WTC11 (cell line): ENCODE data around the gene HIBADH. TPM values are rescaled to one million over a fixed set of nuclear protein-coding genes. Genes with fewer than 3 reads are reported as not detected.

Source experiments
- ATAC-seq: fragments of 200-7000 bp; cut with Tn5 transposase; 2 replicates; pipeline ENCODE4 v1.10.0; 2021; ENCODE audit warnings: mild to moderate bottlenecking, moderate library complexity
- CTCF ChIA-PET: fragments of 300-600 bp; sonication (Branson Sonifier 250); formaldehyde crosslinking; loops from one replicate; lab custom pipeline; 2021; ENCODE audit warnings: antibody characterized with exemption; lab: Charles Lee
- POLR2A ChIA-PET: fragments of 350-600 bp; sonication (Branson Sonifier 250); formaldehyde crosslinking; loops from one replicate; lab custom pipeline; 2021; ENCODE audit warnings: antibody characterized with exemption; lab: Charles Lee
- DNase-seq: peaks from one replicate; pipeline ENCODE4 v3.0.0; 2021; ENCODE audit warnings: low spot score
- H3K27ac Mint-ChIP-seq: 2 replicates; pipeline ENCODE4 v1.8.0; 2021; ENCODE audit warnings: mixed read lengths
- H3K27me3 Mint-ChIP-seq: 2 replicates; pipeline ENCODE4 v1.8.0; 2021; ENCODE audit warnings: low read depth, mild to moderate bottlenecking, moderate library complexity, mixed read lengths
- H3K36me3 Mint-ChIP-seq: 2 replicates; pipeline ENCODE4 v1.8.0; 2021; ENCODE audit warnings: mixed read lengths
- H3K4me1 Mint-ChIP-seq: 2 replicates; pipeline ENCODE4 v1.8.0; 2022; ENCODE audit warnings: mixed read lengths
- H3K4me3 Mint-ChIP-seq: 2 replicates; pipeline ENCODE4 v1.8.0; 2021; ENCODE audit warnings: mild to moderate bottlenecking, moderate library complexity, mixed read lengths
- H3K9me3 Mint-ChIP-seq: 2 replicates; pipeline ENCODE4 v1.8.0; 2021; ENCODE audit warnings: mixed read lengths
- ARID4B ChIP-seq: sonication (generic); formaldehyde crosslinking; IDR thresholded peaks from 2 replicates; pipeline ENCODE4 v1.8.0; 2023; ENCODE audit warnings: missing genetic modification reagents, mild to moderate bottlenecking, borderline replicate concordance
- CREM ChIP-seq: sonication (generic); formaldehyde crosslinking; IDR thresholded peaks from 2 replicates; pipeline ENCODE4 v1.8.1; 2022; ENCODE audit warnings: mild to moderate bottlenecking, missing genetic modification reagents, moderate library complexity
- ELF4 ChIP-seq: sonication (generic); formaldehyde crosslinking; IDR thresholded peaks from 2 replicates; pipeline ENCODE4 v1.8.1; 2022; ENCODE audit warnings: low read depth, mild to moderate bottlenecking, moderate library complexity, missing genetic modification reagents
- FOXK1 ChIP-seq: sonication (generic); formaldehyde crosslinking; IDR thresholded peaks from 2 replicates; pipeline ENCODE4 v1.8.0; 2022; ENCODE audit warnings: mild to moderate bottlenecking, moderate library complexity, missing genetic modification reagents
- IRF1 ChIP-seq: sonication (generic); formaldehyde crosslinking; IDR thresholded peaks from 2 replicates; pipeline ENCODE4 v1.8.0; 2023; ENCODE audit warnings: missing genetic modification reagents
- RORB ChIP-seq: fragments of 250-450 bp; sonication (Bioruptor Pico); IDR thresholded peaks from 2 replicates; pipeline ENCODE4 v1.9.0; 2021; ENCODE audit warnings: mild to moderate bottlenecking
- SOX15 ChIP-seq: fragments of 250-450 bp; sonication (Bioruptor Pico); IDR thresholded peaks from 2 replicates; pipeline ENCODE4 v1.9.0; 2021; ENCODE audit warnings: mild to moderate bottlenecking
- ZMAT4 ChIP-seq: fragments of 250-450 bp; sonication (Bioruptor Pico); IDR thresholded peaks from 2 replicates; pipeline ENCODE4 v1.9.0; 2021; ENCODE audit warnings: mild to moderate bottlenecking
- ZNF138 ChIP-seq: sonication (generic); formaldehyde crosslinking; conservative IDR thresholded peaks from 2 replicates; pipeline ENCODE4 v1.8.1; 2022; ENCODE audit warnings: mild to moderate bottlenecking, moderate library complexity, missing genetic modification reagents
- ZNF232 ChIP-seq: sonication (generic); formaldehyde crosslinking; IDR thresholded peaks from 2 replicates; pipeline ENCODE4 v1.8.0; 2022; ENCODE audit warnings: mild to moderate bottlenecking, missing genetic modification reagents
- ZNF317 ChIP-seq: sonication (generic); formaldehyde crosslinking; IDR thresholded peaks from 2 replicates; pipeline ENCODE4 v1.8.1; 2023; ENCODE audit warnings: low read depth, mild to moderate bottlenecking, moderate library complexity, missing genetic modification reagents, borderline replicate concordance
- ZNF425 ChIP-seq: fragments of 250-450 bp; sonication (Bioruptor Pico); conservative IDR thresholded peaks from 2 replicates; pipeline ENCODE4 v1.9.0; 2021; ENCODE audit warnings: mild to moderate bottlenecking
- ZNF671 ChIP-seq: fragments of 250-450 bp; sonication (Bioruptor Pico); IDR thresholded peaks from 2 replicates; pipeline ENCODE4 v1.8.0; 2021; ENCODE audit warnings: mild to moderate bottlenecking
- total RNA-seq: library from RNA; stranded (reverse); gene quantifications from 3 replicates; pipeline ENCODE4 v1.2.3, GENCODE V29; 2021
- TF ChIP-seq, protein P1 (sequence below): fragments of 250-450 bp; sonication (Bioruptor Pico); IDR thresholded peaks from 2 replicates; pipeline ENCODE4 v2.1.2; 2022; ENCODE audit warnings: mild to moderate bottlenecking, moderate library complexity
- TF ChIP-seq, protein P2 (sequence below): sonication (generic); formaldehyde crosslinking; IDR thresholded peaks from 2 replicates; pipeline ENCODE4 v1.8.0; 2022; ENCODE audit warnings: mild to moderate bottlenecking, missing genetic modification reagents
- TF ChIP-seq, protein P3 (sequence below): sonication (generic); formaldehyde crosslinking; IDR thresholded peaks from 2 replicates; pipeline ENCODE4 v1.8.0; 2022; ENCODE audit warnings: mild to moderate bottlenecking, missing genetic modification reagents

Gene HIBADH
- total RNA-seq, 1 experiment from 2014 or later = 27.9 TPM

- TF ChIP-seq ZNF425 (no peak), FOXK1 (no peak), ELF4 (no peak), ZNF317 (CRISPR knock-in tag) (no peak), IRF1 (CRISPR knock-in tag) (no peak)
These were observed 180.5 kb downstream of the HIBADH start (continued) for GRCh38 chr7:27482219-27482618.

GRCh38 chr7:27478556-27478955 is 184.1 kb downstream of the HIBADH start:
- TF ChIP-seq ZNF232 (CRISPR knock-in tag) = no peak
- no peak for TF ChIP-seq RORB (CRISPR knock-in tag)
- TF ChIP-seq, protein P1, sequence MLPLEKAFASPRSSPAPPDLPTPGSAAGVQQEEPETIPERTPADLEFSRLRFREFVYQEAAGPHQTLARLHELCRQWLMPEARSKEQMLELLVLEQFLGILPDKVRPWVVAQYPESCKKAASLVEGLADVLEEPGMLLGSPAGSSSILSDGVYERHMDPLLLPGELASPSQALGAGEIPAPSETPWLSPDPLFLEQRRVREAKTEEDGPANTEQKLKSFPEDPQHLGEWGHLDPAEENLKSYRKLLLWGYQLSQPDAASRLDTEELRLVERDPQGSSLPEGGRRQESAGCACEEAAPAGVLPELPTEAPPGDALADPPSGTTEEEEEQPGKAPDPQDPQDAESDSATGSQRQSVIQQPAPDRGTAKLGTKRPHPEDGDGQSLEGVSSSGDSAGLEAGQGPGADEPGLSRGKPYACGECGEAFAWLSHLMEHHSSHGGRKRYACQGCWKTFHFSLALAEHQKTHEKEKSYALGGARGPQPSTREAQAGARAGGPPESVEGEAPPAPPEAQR = no peak
- TF ChIP-seq, protein P2, sequence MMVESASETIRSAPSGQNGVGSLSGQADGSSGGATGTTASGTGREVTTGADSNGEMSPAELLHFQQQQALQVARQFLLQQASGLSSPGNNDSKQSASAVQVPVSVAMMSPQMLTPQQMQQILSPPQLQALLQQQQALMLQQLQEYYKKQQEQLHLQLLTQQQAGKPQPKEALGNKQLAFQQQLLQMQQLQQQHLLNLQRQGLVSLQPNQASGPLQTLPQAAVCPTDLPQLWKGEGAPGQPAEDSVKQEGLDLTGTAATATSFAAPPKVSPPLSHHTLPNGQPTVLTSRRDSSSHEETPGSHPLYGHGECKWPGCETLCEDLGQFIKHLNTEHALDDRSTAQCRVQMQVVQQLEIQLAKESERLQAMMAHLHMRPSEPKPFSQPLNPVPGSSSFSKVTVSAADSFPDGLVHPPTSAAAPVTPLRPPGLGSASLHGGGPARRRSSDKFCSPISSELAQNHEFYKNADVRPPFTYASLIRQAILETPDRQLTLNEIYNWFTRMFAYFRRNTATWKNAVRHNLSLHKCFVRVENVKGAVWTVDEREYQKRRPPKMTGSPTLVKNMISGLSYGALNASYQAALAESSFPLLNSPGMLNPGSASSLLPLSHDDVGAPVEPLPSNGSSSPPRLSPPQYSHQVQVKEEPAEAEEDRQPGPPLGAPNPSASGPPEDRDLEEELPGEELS = no peak
- TF ChIP-seq SOX15 (CRISPR knock-in tag) = no peak
- TF ChIP-seq ELF4 = no peak
- TF ChIP-seq ZNF425 = no peak
- no peak for TF ChIP-seq ARID4B (CRISPR knock-in tag)
- TF ChIP-seq CREM (CRISPR knock-in tag) = no peak
- TF ChIP-seq ZMAT4 = no peak
- TF ChIP-seq, protein P3, sequence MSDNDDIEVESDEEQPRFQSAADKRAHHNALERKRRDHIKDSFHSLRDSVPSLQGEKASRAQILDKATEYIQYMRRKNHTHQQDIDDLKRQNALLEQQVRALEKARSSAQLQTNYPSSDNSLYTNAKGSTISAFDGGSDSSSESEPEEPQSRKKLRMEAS = no peak
- TF ChIP-seq ZNF138 (CRISPR knock-in tag) = no peak
- TF ChIP-seq ZNF671 = no peak
- TF ChIP-seq, all 79 proteins: peak for 0
- Mint-ChIP-seq H3K4me1 (no peaks in the 10 kb centered on the region), H3K27me3 (no peaks in the 10 kb centered on the region), H3K9me3 (peaks cover 6% of the 10 kb centered on the region), H3K36me3 (no peaks in the 10 kb centered on the region), H3K4me3 (no peak overlapping the region), H3K27ac (no peak overlapping the region)
- ChIA-PET CTCF (no interaction called here), POLR2A (no interaction called here)
- DNase-seq (no peak), ATAC-seq (no peak)
